ENCODE data around the gene MRGPRF. TPM values are rescaled to one million over a fixed set of nuclear protein-coding genes. Genes with fewer than 3 reads are reported as not detected.
A peak's percentile ranks its signal among the peaks of the same experiment; 100 is the strongest.

Gene MRGPRF
- total RNA-seq, 2 donors from 2014 or later = not detected

GRCh38 chr11:68989936-68990606 is 23.0 kb downstream of the MRGPRF start:
- Mint-ChIP-seq H3K27ac (no peak overlapping the region), H3K9me3 (no peaks in the 10 kb centered on the region), H3K27me3 (peaks cover 16 to 25% of the 10 kb centered on the region in 2 donors), H3K36me3 (peaks cover 12% of the 10 kb centered on the region), H3K4me3 (no peak overlapping the region), H3K4me1 (ENCODE audit: low read depth in 2 of 2) (no peaks in the 10 kb centered on the region)
- DNase-seq (ENCODE audit: low spot score) (no peak), ATAC-seq (no peak)

DNA sequence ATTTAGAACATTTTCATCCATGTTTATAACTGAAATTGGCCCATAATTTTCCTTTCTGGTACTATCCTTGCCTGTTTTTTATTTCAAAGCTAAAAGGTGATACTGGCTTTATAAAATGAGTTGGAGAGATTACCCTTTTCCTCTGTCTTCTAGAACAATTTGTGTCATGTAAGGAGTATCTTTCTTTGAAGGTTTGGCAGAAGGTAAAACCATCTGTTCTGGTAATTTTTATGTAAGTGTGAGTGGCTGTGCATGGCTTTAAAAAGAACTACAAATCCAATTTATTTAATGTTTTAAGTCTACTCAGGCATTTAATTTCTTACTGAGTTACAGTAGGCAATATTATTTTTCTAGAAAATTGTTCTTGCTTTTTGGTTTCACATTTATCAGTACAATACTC is 24.6 kb downstream of the MRGPRF start:
- H3K36me3 Mint-ChIP-seq = peaks cover 12% of the 10 kb centered on the region
- DNase-seq (ENCODE audit: low spot score) (no peak), ATAC-seq (no peak)
- no peaks in the 10 kb centered on the region for H3K4me1 Mint-ChIP-seq (ENCODE audit: low read depth in 2 of 2)
- peaks cover 16 to 28% of the 10 kb centered on the region in 2 donors for H3K27me3 Mint-ChIP-seq
- no peak overlapping the region for H3K27ac Mint-ChIP-seq
- no peaks in the 10 kb centered on the region for H3K9me3 Mint-ChIP-seq
- no peak overlapping the region for H3K4me3 Mint-ChIP-seq

DNA sequence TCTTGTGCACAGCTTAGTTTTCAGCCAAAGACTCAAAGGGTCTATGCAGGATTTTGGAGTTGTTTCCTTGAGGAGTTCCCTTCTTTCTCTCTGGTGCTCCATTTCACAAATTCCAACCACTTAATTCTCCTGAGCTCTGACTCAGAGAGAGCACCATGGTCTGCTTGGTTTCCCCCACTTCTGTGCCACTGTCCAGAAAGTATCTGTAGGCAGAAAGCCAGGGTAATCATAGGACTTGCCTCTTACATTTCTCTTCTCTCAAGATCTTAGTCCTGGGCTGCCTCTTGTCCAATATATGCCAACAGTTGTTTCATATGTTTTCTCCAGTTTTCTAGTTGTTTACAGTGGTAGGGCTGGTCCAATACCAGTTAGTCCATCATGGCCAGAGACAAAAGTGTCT is 25.8 kb downstream of the MRGPRF start:
- peaks cover 12% of the 10 kb centered on the region for H3K36me3 Mint-ChIP-seq
- H3K27ac Mint-ChIP-seq = no peak overlapping the region
- H3K4me1 Mint-ChIP-seq (ENCODE audit: low read depth in 2 of 2) = no peaks in the 10 kb centered on the region
- DNase-seq (ENCODE audit: low spot score) (no peak), ATAC-seq (no peak)
- H3K27me3 Mint-ChIP-seq = peaks cover 16 to 30% of the 10 kb centered on the region in 2 donors
- H3K4me3 Mint-ChIP-seq = no peak overlapping the region
- H3K9me3 Mint-ChIP-seq = peaks cover 3% of the 10 kb centered on the region

DNA sequence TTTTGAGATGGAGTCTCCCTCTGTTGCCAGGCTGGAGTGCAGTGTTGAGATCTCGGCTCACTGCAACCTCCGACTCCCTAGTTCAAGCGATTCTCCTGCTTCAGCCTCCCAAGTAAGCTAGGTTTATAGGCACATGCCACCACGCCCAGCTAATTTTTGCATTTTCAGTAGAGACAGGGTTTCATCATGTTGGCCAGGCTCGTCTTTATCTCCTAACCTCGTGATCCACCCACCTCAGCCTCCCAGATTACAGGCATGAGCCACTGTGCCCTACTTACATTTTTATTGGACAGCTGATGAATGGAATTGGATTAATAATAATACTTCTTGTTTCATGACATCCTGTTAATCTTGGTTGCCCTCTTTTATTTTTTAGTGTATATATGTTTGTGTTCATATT is 29.2 kb downstream of the MRGPRF start:
- no peaks in the 10 kb centered on the region for H3K4me1 Mint-ChIP-seq (ENCODE audit: low read depth in 2 of 2)
- no peak for DNase-seq (ENCODE audit: low spot score)
- peaks cover 4% of the 10 kb centered on the region for H3K9me3 Mint-ChIP-seq
- no peak for ATAC-seq
- H3K36me3 Mint-ChIP-seq = peaks cover 12% of the 10 kb centered on the region
- no peak overlapping the region for H3K4me3 Mint-ChIP-seq
- peaks cover 22 to 32% of the 10 kb centered on the region in 2 donors for H3K27me3 Mint-ChIP-seq
- no peak overlapping the region for H3K27ac Mint-ChIP-seq

GRCh38 chr11:68982134-68982533 is 30.9 kb downstream of the MRGPRF start:
- Mint-ChIP-seq H3K9me3 (peaks cover 4% of the 10 kb centered on the region), H3K4me1 (ENCODE audit: low read depth in 2 of 2) (no peaks in the 10 kb centered on the region), H3K27ac (no peak overlapping the region), H3K4me3 (no peak overlapping the region), H3K36me3 (peaks cover 8% of the 10 kb centered on the region), H3K27me3 (peaks cover 17 to 32% of the 10 kb centered on the region in 2 donors)
- no peak for ATAC-seq
- no peak for DNase-seq (ENCODE audit: low spot score)

GRCh38 chr11:68980776-68981065 is 32.3 kb downstream of the MRGPRF start, which contains the start of gene MRGPRD:
MRGPRD (minus strand) TSS chr11:68980986; CDS start chr11:68980986, 0 bp downstream.
- peaks cover 6 to 25% of the 10 kb centered on the region in 2 donors for H3K27me3 Mint-ChIP-seq
- H3K27ac Mint-ChIP-seq = no peak within 1 kb of the TSS

GRCh38 chr11:68979931-68980775 is 32.9 kb downstream of the MRGPRF start:
- DNase-seq (ENCODE audit: low spot score) (no peak), ATAC-seq (peak; percentile 36 to 45)
- no peaks in the 10 kb centered on the region for H3K4me1 Mint-ChIP-seq (ENCODE audit: low read depth in 2 of 2)
- peaks cover 4% of the 10 kb centered on the region for H3K9me3 Mint-ChIP-seq
- no peak overlapping the region for H3K4me3 Mint-ChIP-seq
- H3K36me3 Mint-ChIP-seq = no peaks in the 10 kb centered on the region
- H3K27ac Mint-ChIP-seq = no peak overlapping the region
- peaks cover 6 to 22% of the 10 kb centered on the region in 2 donors for H3K27me3 Mint-ChIP-seq

More at GRCh38 chr11:68980776-68981065, 32.3 kb downstream of the MRGPRF start, which contains the start of gene MRGPRD:
- Mint-ChIP-seq H3K4me3 (no peak within 1 kb of the TSS), H3K36me3 (no peaks in the 10 kb centered on the region), H3K9me3 (peaks cover 4% of the 10 kb centered on the region), H3K4me1 (ENCODE audit: low read depth in 2 of 2) (no peaks in the 10 kb centered on the region)
- DNase-seq (ENCODE audit: low spot score) (no peak), ATAC-seq (no peak)

DNA sequence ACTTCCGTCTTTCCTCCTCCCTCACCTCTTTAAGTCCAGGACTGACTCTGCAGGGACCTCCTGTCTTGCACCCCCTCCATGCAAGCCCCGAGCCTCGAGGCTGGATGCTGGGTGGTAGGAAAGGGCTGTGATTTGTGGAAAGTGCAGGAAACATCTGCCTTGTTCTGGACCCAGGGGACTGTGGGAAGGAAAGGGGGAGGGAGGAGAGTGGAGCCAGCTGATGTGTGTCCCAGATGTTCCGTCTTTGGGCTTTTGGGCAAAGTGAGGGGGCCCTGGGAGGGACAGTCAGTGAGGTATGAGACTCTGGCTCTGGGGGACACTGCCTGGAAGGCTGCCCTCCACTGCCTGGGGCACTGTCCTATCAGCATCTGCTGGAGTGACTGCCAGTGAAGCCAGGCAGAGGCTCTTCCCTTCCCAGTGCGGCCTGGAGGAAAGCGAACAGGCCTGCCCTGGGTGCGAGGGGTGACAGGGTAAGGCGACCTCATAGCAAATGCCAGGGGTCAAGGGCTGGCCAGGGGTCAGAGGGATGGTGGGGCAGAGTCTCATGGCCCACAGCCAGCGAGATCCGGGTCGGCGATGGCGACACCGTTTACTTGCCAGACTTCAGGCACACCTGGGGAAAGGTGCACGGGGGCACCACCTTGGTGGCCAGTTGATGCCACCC is 34.0 kb downstream of the MRGPRF start:
- DNase-seq (ENCODE audit: low spot score) (no peak), ATAC-seq (no peak)
- no peak overlapping the region for H3K4me3 Mint-ChIP-seq
- H3K27me3 Mint-ChIP-seq = peaks cover 6 to 19% of the 10 kb centered on the region in 2 donors
- H3K9me3 Mint-ChIP-seq = peaks cover 4% of the 10 kb centered on the region
- H3K36me3 Mint-ChIP-seq = no peaks in the 10 kb centered on the region
- no peak overlapping the region for H3K27ac Mint-ChIP-seq
- no peaks in the 10 kb centered on the region for H3K4me1 Mint-ChIP-seq (ENCODE audit: low read depth in 2 of 2)

DNA sequence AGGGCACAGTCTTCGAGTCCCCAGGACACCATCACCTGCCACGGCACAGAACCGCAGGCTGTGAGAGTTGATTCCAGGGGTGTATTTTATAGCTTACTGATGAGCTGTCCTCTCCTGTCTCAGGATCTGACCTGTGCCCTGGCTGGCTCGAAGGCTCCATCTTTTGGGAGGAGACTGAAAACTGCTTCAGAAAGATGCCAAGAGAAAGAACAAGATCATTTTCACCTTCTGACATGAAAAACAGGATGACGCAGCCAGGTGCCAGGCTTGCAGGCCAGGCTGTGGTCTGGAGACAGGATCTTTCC is 34.5 kb downstream of the MRGPRF start:
- peaks cover 4% of the 10 kb centered on the region for H3K9me3 Mint-ChIP-seq
- no peaks in the 10 kb centered on the region for H3K36me3 Mint-ChIP-seq
- peaks cover 6 to 18% of the 10 kb centered on the region in 2 donors for H3K27me3 Mint-ChIP-seq
- no peak overlapping the region for H3K4me3 Mint-ChIP-seq
- DNase-seq (ENCODE audit: low spot score) = no peak
- H3K4me1 Mint-ChIP-seq (ENCODE audit: low read depth in 2 of 2) = no peaks in the 10 kb centered on the region
- ATAC-seq = no peak
- H3K27ac Mint-ChIP-seq = no peak overlapping the region

GRCh38 chr11:68977781-68978625 is 35.0 kb downstream of the MRGPRF start:
- H3K36me3 Mint-ChIP-seq = no peaks in the 10 kb centered on the region
- no peak overlapping the region for H3K27ac Mint-ChIP-seq
- H3K4me1 Mint-ChIP-seq (ENCODE audit: low read depth in 2 of 2) = no peaks in the 10 kb centered on the region
- H3K27me3 Mint-ChIP-seq = peaks cover 6 to 18% of the 10 kb centered on the region in 2 donors
- DNase-seq (ENCODE audit: low spot score) (no peak), ATAC-seq (no peak)
- H3K4me3 Mint-ChIP-seq = no peak overlapping the region
- peaks cover 4% of the 10 kb centered on the region for H3K9me3 Mint-ChIP-seq

- ATAC-seq (no peak), DNase-seq (ENCODE audit: low spot score) (no peak)
- Mint-ChIP-seq H3K4me1 (ENCODE audit: low read depth in 2 of 2) (no peaks in the 10 kb centered on the region), H3K9me3 (no peaks in the 10 kb centered on the region), H3K36me3 (no peaks in the 10 kb centered on the region), H3K27me3 (peaks cover 6 to 7% of the 10 kb centered on the region in 2 donors), H3K27ac (no peak overlapping the region), H3K4me3 (no peak overlapping the region)
Measured at GRCh38 chr11:68976563-68976962, 36.5 kb downstream of the MRGPRF start.

GRCh38 chr11:68976095-68976494 is 37.0 kb downstream of the MRGPRF start:
- Mint-ChIP-seq H3K4me1 (ENCODE audit: low read depth in 2 of 2) (no peaks in the 10 kb centered on the region), H3K27ac (no peak overlapping the region), H3K27me3 (peaks cover 6 to 10% of the 10 kb centered on the region in 2 donors), H3K4me3 (no peak overlapping the region), H3K9me3 (no peaks in the 10 kb centered on the region), H3K36me3 (no peaks in the 10 kb centered on the region)
- no peak for ATAC-seq
- DNase-seq (ENCODE audit: low spot score) = no peak

DNA sequence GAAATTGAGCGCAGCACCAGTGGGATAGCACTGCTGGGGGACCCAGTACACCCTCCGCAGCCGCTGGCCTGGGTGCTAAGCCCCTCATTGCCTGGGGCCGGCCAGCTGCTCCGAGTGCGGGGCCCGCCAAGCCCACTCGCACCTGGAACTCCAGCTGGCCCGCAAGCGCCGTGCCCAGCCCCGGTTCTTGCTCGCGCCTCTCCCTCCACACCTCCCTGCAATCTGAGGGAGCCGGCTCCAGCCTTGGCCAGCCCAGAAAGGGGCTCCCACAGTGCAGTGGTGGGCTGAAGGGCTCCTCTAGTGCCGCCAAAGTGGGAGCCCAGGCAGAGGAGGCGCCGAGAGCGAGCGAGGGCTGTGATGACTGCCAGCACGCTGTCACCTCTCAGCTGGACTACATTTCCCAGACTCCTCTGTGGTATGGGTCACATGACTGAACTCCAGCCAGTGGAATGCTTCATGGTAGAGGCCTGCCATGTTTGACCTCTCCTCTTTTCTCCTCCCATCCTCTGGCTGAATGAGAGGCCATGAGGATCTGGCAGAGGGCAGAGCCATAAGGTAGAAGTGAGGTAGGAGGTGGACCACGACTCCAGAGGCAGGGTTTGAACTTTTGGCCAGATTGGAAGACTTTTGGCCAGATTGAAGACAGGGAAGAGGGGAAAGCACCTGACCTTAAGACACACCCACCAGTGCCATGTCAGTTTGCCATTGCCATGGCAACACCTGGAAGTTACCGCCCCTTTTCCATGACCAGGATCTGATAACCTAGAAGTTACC is 38.4 kb downstream of the MRGPRF start:
- H3K27ac Mint-ChIP-seq = no peak overlapping the region
- ATAC-seq = peak; percentile 77 to 78
- no peak for DNase-seq (ENCODE audit: low spot score)
- peaks cover 0 to 6% of the 10 kb centered on the region in 2 donors for H3K27me3 Mint-ChIP-seq
- no peaks in the 10 kb centered on the region for H3K4me1 Mint-ChIP-seq (ENCODE audit: low read depth in 2 of 2)
- no peaks in the 10 kb centered on the region for H3K9me3 Mint-ChIP-seq
- H3K36me3 Mint-ChIP-seq = no peaks in the 10 kb centered on the region
- H3K4me3 Mint-ChIP-seq = no peak overlapping the region

Data from natural killer cell treated with Interleukin-12 subunit alpha and Interleukin-12 subunit beta and Interleukin-15 and Interleukin-18, amount 100 ng/mL, for 72 hours (primary cell).